Sigmoid colon (tissue), 7 donors: ENCODE results near the gene MEIOC. TPM values are rescaled to one million over a fixed set of nuclear protein-coding genes. Genes with fewer than 3 reads are reported as not detected.

Source experiments
- DNase-seq: peaks from one replicate; pipeline ENCODE4 v3.0.0-alpha.2; 2019
- H3K27ac ChIP-seq, 4 donors: fragments of 200-600 bp; sonication (generic); one replicate each; pipeline ENCODE4 v1.5.1; 2016 to 2019; ENCODE audit warnings: mild to moderate bottlenecking in 1 of 4
- H3K27me3 ChIP-seq, 3 donors: fragments of 200-600 bp; sonication (generic); one replicate each; pipeline ENCODE4 v1.5.1; 2019; ENCODE audit warnings: mild to moderate bottlenecking in 1 of 3
- H3K36me3 ChIP-seq, 4 donors: fragments of 200-600 bp; sonication (generic); one replicate each; pipeline ENCODE4 v1.5.1; 2016 to 2019
- H3K4me1 ChIP-seq, 4 donors: fragments of 200-600 bp; sonication (generic); one replicate each; pipeline ENCODE4 v1.5.1; 2017 to 2019
- H3K4me3 ChIP-seq, 4 donors: fragments of 200-600 bp; sonication (generic); one replicate each; pipeline ENCODE4 v1.5.1; 2017 to 2019; ENCODE audit warnings: mild to moderate bottlenecking in 2 of 4, moderate library complexity in 1 of 4
- H3K9me3 ChIP-seq, 4 donors: fragments of 200-600 bp in 3 of 4; sonication (generic) in 3 of 4; one replicate each; pipeline versions ENCODE4 v1.5.1 to v1.6.1; 2013 to 2019
- CTCF ChIP-seq, 4 experiments: fragments of 450-650 bp in 3 of 4; fragments of 200-600 bp in 1 of 4; IDR thresholded peaks; one replicate each; pipeline ENCODE4 v1.5.1; 2016 to 2019; ENCODE audit warnings: antibody characterized with exemption in 4 of 4, mild to moderate bottlenecking in 3 of 4, moderate library complexity in 2 of 4
- EP300 ChIP-seq, 4 donors: sonication (generic); formaldehyde crosslinking; IDR thresholded peaks; one replicate each; pipeline ENCODE4 v1.6.1; 2017; ENCODE audit warnings: antibody characterized with exemption in 4 of 4
- POLR2A ChIP-seq, 2 donors: fragments of 450-650 bp; IDR thresholded peaks; one replicate each; pipeline ENCODE4 v1.6.1; 2016; ENCODE audit warnings: antibody characterized with exemption in 2 of 2, mild to moderate bottlenecking in 2 of 2, moderate library complexity in 2 of 2
- POLR2AphosphoS5 ChIP-seq, 4 donors: sonication (generic); formaldehyde crosslinking; IDR thresholded peaks; one replicate each; pipeline ENCODE4 v1.6.1; 2017; ENCODE audit warnings: antibody characterized with exemption in 4 of 4
- WGBS, 2 donors: extraction: QIAGEN DNeasy Blood & Tissue Kit; methylation state at CpG; one replicate each; pipeline ENCODE4 v1.1.7; 2013; 5-methylcytosine and 5-hydroxymethylcytosine counted together
- intact Hi-C: fragments of 100-400 bp; cut with DNase I; formaldehyde crosslinking; loops from one replicate; pipeline ENCODE4 v1.15.1; 2023
- polyA plus RNA-seq, 3 donors: library from polyadenylated mRNA; stranded (reverse); fragments of 200-250 nt; gene quantifications; one replicate each; pipeline ENCODE4 v1.2.3, GENCODE V29; 2013
- total RNA-seq, 4 donors: library from RNA; depleted of rRNA; stranded (reverse); fragments of >200 nt; gene quantifications; one replicate each; pipeline ENCODE4 v1.1.0, GENCODE V29; 2016
- donor health status: healthy with polysubstance abuse.
- donor health status: Bipolar disorder and iron deficiency.
- donor health status: healthy.

MEIOC gene
- total and polyA plus RNA-seq, 7 donors: 0.12 to 0.36 TPM; not detected in 5

- intact Hi-C loops: no loop called here
- H3K9me3 ChIP-seq: no peaks in the 10 kb centered on the region
- no peak for DNase-seq
- no peak overlapping the region for H3K27ac ChIP-seq
- TF ChIP-seq EP300 (IDR thresholded peaks at IDR 0.05) (no peak), POLR2A (IDR thresholded peaks at IDR 0.05) (no peak), POLR2AphosphoS5 (IDR thresholded peaks at IDR 0.05) (no peak), CTCF (IDR thresholded peaks at IDR 0.05) (no peak)
- no peak overlapping the region for H3K4me3 ChIP-seq
- peaks cover 0 to 7% (median 0%) of the 10 kb centered on the region in 3 donors for H3K27me3 ChIP-seq
- no peaks in the 10 kb centered on the region for H3K36me3 ChIP-seq
- no peaks in the 10 kb centered on the region for H3K4me1 ChIP-seq
Measured at GRCh38 chr17:44647736-44648135, 8.5 kb upstream of the MEIOC start.

GRCh38 chr17:44648963-44649362, 7.3 kb upstream of the MEIOC start:
- peaks cover 0 to 19% (median 2%) of the 10 kb centered on the region in 3 donors for H3K27me3 ChIP-seq
- intact Hi-C loops: no loop called here
- TF ChIP-seq CTCF (IDR thresholded peaks at IDR 0.05) (no peak), EP300 (IDR thresholded peaks at IDR 0.05) (no peak), POLR2A (IDR thresholded peaks at IDR 0.05) (no peak), POLR2AphosphoS5 (IDR thresholded peaks at IDR 0.05) (no peak)
- H3K4me3 ChIP-seq: no peak overlapping the region
- no peaks in the 10 kb centered on the region for H3K9me3 ChIP-seq
- H3K36me3 ChIP-seq: no peaks in the 10 kb centered on the region
- H3K4me1 ChIP-seq: no peaks in the 10 kb centered on the region
- H3K27ac ChIP-seq: no peak overlapping the region
- DNase-seq: no peak
- 53 to 84% methylated on average over 2 of the region's 2 CpGs for WGBS, 2 donors

- Histone ChIP-seq H3K27me3 (peaks cover 17 to 39% (median 21%) of the 10 kb centered on the region in 3 donors), H3K4me3 (no peak overlapping the region), H3K36me3 (no peaks in the 10 kb centered on the region), H3K9me3 (no peaks in the 10 kb centered on the region), H3K27ac (no peak overlapping the region), H3K4me1 (peaks cover 0 to 4% (median 1%) of the 10 kb centered on the region in 4 donors)
- WGBS, 2 donors: 77 to 84% methylated on average over 5 of the region's 5 CpGs
- no peak for DNase-seq
- intact Hi-C loops: no loop called here
- TF ChIP-seq CTCF (IDR thresholded peaks at IDR 0.05) (no peak), EP300 (IDR thresholded peaks at IDR 0.05) (no peak), POLR2AphosphoS5 (IDR thresholded peaks at IDR 0.05) (no peak), POLR2A (IDR thresholded peaks at IDR 0.05) (no peak)
Measured at GRCh38 chr17:44651228-44651627, 5.0 kb upstream of the MEIOC start.

- TF ChIP-seq POLR2A (IDR thresholded peaks at IDR 0.05) (no peak), POLR2AphosphoS5 (IDR thresholded peaks at IDR 0.05) (no peak), CTCF (IDR thresholded peaks at IDR 0.05) (no peak), EP300 (IDR thresholded peaks at IDR 0.05) (no peak)
- H3K9me3 ChIP-seq: no peaks in the 10 kb centered on the region
- WGBS, 2 donors: 76 to 83% methylated on average over 8 of the region's 8 CpGs
- peaks cover 0 to 14% (median 5%) of the 10 kb centered on the region in 4 donors for H3K4me1 ChIP-seq
- H3K4me3 ChIP-seq: no peak overlapping the region
- no peak for DNase-seq
- H3K27ac ChIP-seq: no peak overlapping the region
- H3K36me3 ChIP-seq: no peaks in the 10 kb centered on the region
- H3K27me3 ChIP-seq: peaks cover 30 to 50% (median 32%) of the 10 kb centered on the region in 3 donors
- intact Hi-C loops: no loop called here
Measured at GRCh38 chr17:44652727-44653126, 3.5 kb upstream of the MEIOC start.

GRCh38 chr17:44653384-44653783, 2.9 kb upstream of the MEIOC start:
- Histone ChIP-seq H3K27ac (no peak overlapping the region), H3K36me3 (no peaks in the 10 kb centered on the region), H3K4me1 (peaks cover 0 to 14% (median 5%) of the 10 kb centered on the region in 4 donors), H3K4me3 (no peak overlapping the region), H3K9me3 (no peaks in the 10 kb centered on the region), H3K27me3 (peaks cover 30 to 54% (median 34%) of the 10 kb centered on the region in 3 donors)
- TF ChIP-seq EP300 (IDR thresholded peaks at IDR 0.05): no peak
- TF ChIP-seq POLR2A (IDR thresholded peaks at IDR 0.05): no peak
- no peak for TF ChIP-seq CTCF (IDR thresholded peaks at IDR 0.05)
- no peak for TF ChIP-seq POLR2AphosphoS5 (IDR thresholded peaks at IDR 0.05)
- 92 to 98% methylated on average over 3 of the region's 3 CpGs for WGBS, 2 donors
- no peak for DNase-seq
- intact Hi-C loops: no loop called here
